CD4-positive, alpha-beta T cell treated with Interleukin-1 beta for 1 hour (primary cell): ENCODE measurements around the gene RDH5.

ENCODE experiments used
- DNase-seq, 2 donors: peaks; one replicate each; pipeline ENCODE4 v3.0.0-alpha.2; 2020 to 2022

RDH5 gene

GRCh38 chr12:55696796-55697462, 23.3 kb upstream of the RDH5 start:
- DNase-seq: no peak

GRCh38 chr12:55697686-55698085, 22.5 kb upstream of the RDH5 start:
- no peak for DNase-seq

- DNase-seq: no peak
Observed at GRCh38 chr12:55698241-55698955, 21.8 kb upstream of the RDH5 start.

GRCh38 chr12:55698965-55699364, 21.2 kb upstream of the RDH5 start:
- no peak for DNase-seq

- DNase-seq: no peak
Observed at GRCh38 chr12:55699471-55700055, 20.6 kb upstream of the RDH5 start.

- no peak for DNase-seq
Observed at GRCh38 chr12:55700255-55701018, 19.8 kb upstream of the RDH5 start.

- no peak for DNase-seq
Observed at GRCh38 chr12:55702861-55703260, 17.3 kb upstream of the RDH5 start.

GRCh38 chr12:55703288-55703687, 16.9 kb upstream of the RDH5 start:
- no peak for DNase-seq

GRCh38 chr12:55703901-55704761, 16.1 kb upstream of the RDH5 start:
- DNase-seq: no peak

- DNase-seq: no peak
Observed at GRCh38 chr12:55704824-55705718, 15.1 kb upstream of the RDH5 start.

- peak; percentile 15 to 19 for DNase-seq
Observed at GRCh38 chr12:55705782-55706402, 14.3 kb upstream of the RDH5 start.

- DNase-seq: no peak
Observed at GRCh38 chr12:55706568-55707218, 13.5 kb upstream of the RDH5 start.

- no peak for DNase-seq
Observed at GRCh38 chr12:55707219-55707671, 12.9 kb upstream of the RDH5 start.

- DNase-seq: peak; percentile 56 to 62
Observed at GRCh38 chr12:55707841-55708694, 12.1 kb upstream of the RDH5 start, which contains the start of gene ITGA7. TSS of gene ITGA7 (minus strand) at chr12:55707904. CDS start at chr12:55707682, 222 bp downstream.

GRCh38 chr12:55708695-55709233, 11.4 kb upstream of the RDH5 start:
- DNase-seq: no peak

- DNase-seq: no peak
Observed at GRCh38 chr12:55711786-55712553, 8.2 kb upstream of the RDH5 start.

- DNase-seq: no peak
Observed at GRCh38 chr12:55712700-55713415, 7.3 kb upstream of the RDH5 start.
